ENCODE measurements around the gene XPR1.
"Not testable (repeated sequence)": the region's sequence is repeated elsewhere in the genome, so short reads cannot be mapped to it uniquely, and the experiment has no call there.

The XPR1 gene

DNA sequence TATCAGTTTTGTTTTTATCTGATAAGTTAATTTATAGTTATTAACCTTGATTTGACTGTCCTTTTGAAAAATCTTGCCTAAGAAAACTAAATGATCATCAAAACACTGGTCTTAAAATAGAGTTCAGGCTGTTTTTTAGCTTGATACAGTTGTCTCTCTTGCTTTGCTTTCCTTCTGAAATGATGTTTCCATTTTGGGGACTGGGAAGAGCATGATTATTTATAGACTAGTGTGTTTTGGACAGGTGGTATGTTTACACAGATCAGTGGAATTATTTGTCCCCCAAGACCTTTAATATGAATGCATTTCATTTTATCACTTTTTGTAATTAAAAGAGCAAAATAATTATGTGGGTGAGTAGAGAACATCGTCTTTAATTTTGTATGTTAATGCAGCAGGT is 90.8 kb downstream of the XPR1 start:
- no peak for DNase-seq (ENCODE audit: low spot score)

DNA sequence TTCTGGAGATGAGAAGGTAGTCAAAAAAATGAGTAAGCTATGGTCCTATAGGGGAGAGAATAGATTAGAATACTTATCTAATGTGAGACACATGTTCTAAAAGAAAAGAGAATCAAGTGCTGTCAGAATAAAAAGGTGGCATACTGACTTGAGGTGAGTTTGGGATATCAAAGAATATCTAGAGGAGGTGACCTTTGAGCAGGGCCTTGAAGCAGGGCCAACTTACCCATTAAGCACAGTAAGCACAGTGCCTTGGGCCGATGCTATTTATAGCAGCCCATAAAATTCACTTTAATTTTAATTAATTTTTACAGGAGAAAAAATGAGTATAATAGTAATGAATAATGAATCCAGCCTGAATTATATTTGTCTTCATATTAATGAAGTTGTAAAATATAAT is 92.2 kb downstream of the XPR1 start:
- no peak for DNase-seq (ENCODE audit: low spot score)

DNA sequence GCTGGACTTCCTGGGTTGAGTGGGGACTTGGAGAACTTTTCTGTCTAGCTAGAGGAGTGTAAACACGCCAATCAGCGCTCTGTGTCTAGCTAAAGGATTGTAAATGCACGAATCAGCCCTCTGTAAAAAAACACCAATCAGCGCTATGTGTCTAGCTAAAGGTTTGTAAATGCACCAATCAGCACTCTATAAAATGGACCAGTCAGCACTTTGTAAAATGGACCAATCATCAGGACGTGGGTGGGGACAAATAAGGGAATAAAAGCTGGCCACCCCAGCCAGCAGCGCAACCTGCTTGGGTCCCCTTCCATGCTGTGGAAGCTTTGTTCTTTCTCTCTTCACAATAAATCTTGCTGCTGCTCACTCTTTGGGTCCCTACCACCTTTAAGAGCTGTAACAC is 94.2 kb downstream of the XPR1 start:
- DNase-seq (ENCODE audit: low spot score): not testable (repeated sequence)

DNA sequence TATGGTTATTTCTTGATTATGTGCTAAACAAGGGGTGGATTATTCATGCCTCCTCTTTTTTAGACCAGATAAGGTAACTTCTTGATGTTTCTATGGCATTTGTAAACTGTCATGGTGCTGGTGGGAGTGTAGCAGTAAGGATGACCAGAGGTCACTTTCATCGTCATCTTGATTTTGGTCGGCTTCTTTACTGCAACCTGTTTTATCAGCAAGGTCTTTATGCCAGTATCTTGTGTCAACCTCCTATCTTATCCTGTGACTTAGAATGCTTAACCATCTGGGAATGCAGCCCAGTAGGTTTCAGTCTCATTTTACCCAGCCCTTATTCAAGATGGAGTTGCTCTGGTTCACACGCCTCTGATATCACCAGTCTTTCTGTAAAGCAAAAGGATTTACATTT is 95.9 kb downstream of the XPR1 start:
- DNase-seq (ENCODE audit: low spot score): not testable (repeated sequence)

DNA sequence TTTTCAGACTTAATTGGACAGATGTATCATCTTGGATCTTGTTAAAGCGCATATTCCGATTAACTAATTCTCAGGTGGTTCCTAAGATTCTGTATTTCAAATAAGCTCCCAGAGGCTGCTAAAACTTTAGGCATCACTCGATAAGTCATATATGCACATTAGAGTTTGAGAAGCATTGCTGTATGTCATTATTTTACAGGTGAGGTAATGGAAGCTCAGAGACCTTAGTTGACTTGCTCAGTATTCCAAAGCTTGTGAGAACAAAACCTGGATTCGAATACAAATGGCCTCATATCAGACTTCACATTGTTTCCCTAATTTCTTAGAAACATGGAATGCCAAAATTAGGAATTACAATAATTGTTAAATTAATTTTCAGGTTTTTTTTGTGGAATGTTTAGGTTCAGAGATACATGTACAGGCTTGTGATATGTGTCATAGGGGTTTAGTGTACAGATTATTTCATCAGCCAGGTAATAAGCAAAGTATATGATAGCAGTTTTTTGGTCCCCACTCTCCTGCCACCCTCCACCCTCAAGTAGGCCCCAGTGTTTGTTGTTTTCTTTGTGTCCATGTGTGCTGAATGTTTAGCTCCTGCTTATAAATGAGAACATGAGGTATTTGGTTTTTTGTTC is 96.8 kb downstream of the XPR1 start:
- DNase-seq (ENCODE audit: low spot score): no peak

DNA sequence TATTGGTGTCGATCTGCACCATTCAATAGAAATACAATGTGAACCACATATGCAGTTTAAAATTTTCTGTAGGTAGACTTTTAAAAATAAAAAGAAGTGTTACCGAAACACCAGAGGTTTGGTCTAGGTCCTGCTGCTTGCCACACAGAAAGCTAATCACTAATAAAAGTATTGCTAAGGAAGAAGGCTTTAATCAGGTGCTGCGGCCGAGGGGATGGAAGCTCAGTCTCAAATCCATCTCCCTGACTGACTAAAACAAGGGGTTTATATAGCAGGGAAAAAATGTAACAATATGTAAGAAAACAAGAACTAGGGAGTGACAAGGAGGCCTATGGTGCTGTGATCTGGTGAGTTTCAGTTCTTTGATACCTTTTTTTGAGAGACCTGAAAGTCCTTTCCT is 99.3 kb downstream of the XPR1 start:
- no peak for DNase-seq (ENCODE audit: low spot score)

DNA sequence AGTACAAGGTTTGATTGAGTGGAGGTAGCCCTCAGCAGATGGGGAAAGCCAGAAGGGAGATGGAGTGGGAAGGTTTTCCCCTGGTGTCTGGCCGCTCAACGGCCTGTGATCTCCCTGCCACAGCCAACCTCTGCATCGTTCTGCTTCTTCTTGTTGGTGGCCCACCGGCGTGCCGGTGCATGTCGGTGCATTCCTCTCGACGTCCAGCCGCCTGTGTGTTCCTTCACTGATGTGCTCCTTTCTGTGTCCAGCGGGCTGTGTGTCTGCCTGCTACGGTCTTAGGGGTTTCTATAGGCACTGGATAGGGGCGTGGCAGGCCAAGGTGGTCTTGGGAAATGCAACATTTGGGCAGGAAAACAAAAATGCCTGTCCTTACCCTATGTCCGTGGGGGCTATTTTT is 101.0 kb downstream of the XPR1 start:
- peak; percentile 21 for DNase-seq (ENCODE audit: low spot score)

DNA sequence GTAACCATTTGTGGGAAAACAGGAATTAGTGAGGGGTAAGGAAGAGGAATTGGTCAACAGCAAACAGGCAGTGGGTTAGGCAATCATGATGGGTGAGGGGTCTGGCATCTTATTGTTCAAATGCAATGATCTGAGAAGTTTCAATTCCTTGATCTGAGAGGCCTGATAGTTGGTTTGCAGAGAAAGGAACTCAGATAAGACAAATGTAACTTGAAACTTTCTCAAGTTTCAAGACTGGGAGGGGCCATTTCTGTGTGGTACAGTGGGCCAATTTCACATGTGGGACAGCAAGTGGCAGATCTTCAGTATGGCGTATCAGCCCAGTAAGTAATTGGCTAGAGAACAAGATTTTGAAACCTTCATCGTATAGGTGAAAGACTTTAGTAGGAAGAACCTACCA is 102.5 kb downstream of the XPR1 start:
- no peak for DNase-seq (ENCODE audit: low spot score)

DNA sequence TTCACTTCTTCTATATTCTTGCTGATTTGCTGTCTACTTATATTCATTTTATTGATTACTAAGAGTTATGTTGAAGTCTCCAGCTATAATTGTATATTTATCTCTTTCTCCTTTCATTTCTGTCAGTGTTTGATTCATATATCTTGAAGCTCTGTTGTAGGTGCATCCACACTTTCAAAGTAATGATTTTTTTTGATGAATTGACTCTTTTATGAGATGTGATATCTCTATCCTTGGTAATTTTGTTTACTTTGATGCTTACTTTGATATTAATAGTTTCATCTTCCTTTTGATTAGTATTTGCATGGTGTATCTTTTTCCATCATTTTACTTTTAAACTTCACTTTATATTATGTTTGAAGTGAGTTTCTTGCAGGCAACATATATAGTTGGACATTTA is 110.8 kb downstream of the XPR1 start:
- DNase-seq (ENCODE audit: low spot score): no peak

DNA sequence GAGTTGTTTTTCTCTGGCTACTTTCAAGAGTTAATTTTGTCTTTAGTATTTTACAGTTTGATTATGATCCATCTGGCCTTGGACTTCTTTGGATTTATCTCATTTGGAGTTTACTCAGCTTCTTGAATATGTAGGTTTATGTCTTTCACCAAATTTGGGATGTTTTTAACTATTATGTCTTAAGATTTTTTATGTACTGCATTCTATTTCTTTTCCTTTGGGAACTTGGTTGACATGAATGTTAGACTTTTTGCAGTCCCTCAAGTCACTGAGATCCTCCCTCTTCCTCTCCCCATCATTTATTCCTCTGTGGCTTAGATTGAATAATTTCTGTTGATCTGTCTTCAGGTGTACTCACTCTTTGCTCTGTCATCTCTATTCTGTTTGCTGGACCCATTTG is 112.0 kb downstream of the XPR1 start:
- DNase-seq (ENCODE audit: low spot score): no peak

DNA sequence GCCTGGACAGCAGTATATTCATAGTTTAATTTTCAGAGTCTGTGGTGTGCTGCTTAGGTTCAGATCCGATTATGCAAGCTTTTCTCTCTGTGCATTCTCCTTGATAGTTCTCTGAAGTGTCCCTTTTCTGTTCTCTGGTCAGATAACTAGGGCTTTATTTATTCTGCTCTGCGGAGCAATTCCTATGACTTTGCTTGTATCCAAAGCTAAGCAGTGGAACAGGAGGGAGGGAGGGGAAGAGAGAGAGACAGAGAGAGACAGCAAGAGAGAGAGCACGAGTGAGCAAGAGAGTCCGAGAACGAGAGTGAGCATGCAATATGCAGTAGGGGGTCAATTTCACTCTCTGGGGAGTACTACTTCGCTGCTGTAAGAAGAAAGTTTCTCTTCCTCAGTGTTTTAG is 113.3 kb downstream of the XPR1 start:
- DNase-seq (ENCODE audit: low spot score): no peak

DNA sequence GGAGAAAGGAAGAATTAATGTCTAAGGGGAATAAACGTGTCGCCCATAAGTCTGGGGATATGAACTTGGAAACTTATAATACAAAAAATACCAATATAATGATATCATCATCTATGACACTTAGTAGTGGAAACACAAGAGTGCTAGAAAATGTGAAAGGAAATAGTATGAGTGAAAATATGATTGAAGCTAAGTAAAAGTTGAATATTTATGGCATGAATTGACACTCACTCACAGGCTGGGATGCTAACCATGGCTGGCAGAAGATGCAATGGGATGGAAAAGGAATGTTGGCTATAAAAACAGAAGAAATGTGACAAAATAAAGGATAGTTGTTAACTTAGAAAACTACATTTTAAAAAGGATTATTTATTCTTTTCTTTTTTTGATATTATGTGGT is 120.1 kb downstream of the XPR1 start:
- no peak for DNase-seq (ENCODE audit: low spot score)

DNA sequence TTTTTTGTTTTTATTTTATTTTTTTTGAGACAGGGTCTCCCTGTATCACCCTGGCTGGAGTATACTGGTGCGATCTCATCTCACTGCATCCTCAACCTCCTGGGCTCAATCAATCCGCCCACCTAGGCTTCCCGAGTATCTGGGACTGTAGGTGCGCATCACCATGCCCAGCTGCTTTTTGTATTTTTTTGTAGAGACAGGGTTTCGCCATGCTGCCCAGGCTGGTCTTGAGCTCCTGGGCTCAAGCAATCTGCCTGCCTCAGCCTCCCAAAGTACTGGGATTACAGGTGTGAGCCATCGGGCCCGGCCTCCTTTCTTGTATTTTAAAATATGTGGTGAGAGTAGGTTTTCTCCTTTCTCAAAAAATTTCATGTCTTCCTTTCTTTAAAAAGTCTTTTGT is 122.6 kb downstream of the XPR1 start:
- no peak for DNase-seq (ENCODE audit: low spot score)

DNA sequence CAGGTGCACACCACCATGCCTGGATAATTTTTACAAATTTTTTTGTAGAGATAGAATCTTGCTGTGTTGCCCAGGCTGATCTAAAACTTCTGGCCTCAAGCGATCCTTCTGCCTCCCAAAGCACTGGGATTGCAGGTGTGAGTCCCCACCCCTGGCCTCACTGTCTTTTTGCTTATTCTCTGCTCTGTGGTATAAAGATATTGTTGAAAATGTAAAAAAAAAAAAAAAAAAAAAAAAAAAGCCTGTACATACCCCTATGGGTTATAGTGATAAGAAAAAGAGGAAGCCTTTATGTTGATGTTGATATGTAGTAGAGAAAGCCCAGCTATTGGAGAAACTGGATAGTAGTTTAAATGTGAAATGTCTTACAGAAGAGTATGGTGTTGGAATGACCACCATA is 125.8 kb downstream of the XPR1 start:
- no peak for DNase-seq (ENCODE audit: low spot score)

DNA sequence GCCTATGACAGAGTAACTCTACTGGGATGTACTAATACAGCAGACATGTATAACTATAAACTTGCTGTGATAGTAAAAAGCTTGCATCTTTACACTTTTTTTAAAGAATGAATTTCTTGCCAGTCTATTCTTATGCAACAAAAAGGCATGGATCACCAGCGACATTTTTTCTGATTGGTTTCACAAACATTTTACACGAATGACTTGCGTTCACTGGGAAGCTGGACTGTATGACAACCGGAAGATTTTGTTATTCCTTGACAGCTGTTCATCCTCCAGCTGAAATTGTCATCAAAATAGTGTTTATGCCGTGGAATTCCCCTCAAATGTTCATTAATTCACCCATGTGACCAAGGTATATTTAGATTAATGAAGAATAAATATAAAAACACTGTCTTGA is 131.0 kb downstream of the XPR1 start:
- DNase-seq (ENCODE audit: low spot score): no peak

DNA sequence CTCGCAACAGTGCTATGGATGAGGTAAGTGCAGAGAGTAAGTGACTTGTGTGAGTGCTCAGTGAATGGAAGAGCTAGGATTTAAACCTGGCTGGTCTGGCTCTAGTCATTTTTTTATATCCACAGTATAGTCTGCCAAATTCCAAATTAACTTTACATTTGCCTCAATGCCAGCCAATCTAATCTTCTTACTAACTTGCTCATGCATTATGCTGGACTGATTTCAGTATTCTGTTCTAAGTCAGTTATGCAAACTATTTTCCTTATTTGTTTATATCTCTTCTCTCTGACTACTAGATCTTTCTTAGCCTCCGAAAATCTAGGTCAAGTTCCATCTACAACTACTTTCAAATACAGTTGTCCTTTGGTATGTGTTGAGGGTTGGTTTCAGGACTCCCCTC is 133.3 kb downstream of the XPR1 start:
- DNase-seq (ENCODE audit: low spot score): no peak

DNA sequence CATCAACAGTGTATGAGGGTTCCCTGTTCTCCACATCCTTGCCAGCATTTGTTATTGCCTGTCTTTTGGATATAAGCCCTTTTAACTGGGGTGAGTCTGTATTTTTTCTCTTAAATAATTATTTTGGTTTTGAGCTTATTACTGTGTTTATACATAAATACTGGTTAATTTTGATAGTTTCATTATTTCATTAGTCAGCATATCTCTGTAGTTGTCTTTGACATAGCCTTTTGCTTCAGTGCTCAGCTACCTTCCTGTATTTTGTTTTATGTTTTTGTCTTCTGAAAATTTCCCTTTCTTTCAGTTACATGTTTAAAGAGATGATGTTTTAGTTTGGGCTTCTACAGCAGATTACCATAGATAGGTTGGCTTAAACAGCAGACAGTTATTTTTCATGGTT is 138.1 kb downstream of the XPR1 start:
- DNase-seq (ENCODE audit: low spot score): no peak

DNA sequence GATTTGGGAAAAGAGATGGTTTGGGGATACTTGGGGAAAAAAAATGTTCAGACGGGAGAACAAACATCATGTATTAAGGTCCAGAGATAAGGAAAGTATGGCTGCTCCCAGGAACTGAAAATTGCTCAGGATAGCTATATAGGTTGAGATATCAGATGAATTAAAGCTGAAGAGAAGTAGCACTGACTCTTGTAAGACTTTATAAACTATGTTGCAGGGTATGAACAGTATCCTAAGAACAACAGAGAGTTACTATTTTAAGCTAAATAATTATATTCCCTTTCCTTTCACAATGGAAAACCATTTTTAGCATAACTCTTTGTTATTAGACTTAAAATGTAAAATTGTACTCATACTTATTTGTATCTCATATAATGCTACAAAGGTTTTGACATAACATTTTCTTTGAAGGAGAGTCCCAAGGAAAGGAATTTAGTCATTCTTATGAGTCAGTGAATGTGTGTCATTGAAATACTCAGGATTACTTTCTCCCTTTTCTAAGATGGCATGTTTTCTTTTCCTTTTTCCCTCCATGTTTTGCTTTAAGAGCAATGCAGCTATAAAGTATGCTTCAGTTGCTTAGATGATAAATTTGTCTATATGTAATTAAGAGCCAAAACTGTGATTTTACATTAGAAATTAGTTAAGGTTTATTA is 141.5 kb downstream of the XPR1 start:
- no peak for DNase-seq (ENCODE audit: low spot score)

DNA sequence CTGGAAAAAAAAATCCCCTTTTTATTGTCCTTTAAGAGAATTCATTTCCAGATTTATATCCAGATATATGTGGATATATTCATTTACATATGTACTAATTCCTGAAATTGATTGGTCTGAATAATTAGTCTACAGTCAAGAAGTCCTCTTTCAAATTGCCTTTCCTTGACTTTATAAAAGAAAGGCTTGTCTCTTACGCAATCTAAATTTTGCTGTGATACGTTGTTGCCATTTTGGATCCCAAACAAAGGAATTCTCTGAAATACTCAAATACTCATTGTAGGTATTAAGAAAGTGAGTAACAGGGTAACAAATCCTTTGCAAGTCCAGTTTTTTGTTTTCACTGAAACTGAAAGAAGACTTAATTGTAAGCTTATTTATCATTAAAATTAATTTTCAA is 144.0 kb downstream of the XPR1 start:
- DNase-seq (ENCODE audit: low spot score): no peak

DNA sequence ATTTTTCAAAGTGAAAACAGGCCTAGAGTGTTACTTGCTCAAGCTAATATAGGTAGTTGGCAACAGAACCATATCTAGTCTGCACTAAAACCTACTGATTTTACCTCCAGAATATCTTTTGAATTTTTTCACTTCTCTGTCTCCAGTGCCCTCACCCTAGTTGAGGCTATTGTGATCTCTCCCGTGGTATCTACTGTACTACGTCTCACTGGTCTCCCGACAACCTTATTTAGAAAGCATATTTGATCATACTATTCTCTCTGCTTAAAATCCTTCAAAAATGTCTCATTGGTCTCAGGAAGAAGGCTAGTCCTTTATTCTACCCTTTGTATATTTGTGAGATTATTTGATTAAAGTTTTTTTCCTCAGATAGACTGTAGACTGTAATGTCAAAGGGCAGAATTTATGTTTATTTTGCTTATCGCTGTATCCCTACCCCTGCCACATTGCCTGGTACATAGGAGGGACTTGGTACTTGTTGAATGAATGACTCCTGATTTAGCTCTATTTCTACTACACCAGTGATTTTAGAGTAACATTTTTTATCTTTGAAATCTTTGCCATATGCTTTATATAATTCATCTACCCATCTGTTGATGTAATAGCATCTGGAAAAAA is 145.4 kb downstream of the XPR1 start:
- DNase-seq (ENCODE audit: low spot score): no peak

DNA sequence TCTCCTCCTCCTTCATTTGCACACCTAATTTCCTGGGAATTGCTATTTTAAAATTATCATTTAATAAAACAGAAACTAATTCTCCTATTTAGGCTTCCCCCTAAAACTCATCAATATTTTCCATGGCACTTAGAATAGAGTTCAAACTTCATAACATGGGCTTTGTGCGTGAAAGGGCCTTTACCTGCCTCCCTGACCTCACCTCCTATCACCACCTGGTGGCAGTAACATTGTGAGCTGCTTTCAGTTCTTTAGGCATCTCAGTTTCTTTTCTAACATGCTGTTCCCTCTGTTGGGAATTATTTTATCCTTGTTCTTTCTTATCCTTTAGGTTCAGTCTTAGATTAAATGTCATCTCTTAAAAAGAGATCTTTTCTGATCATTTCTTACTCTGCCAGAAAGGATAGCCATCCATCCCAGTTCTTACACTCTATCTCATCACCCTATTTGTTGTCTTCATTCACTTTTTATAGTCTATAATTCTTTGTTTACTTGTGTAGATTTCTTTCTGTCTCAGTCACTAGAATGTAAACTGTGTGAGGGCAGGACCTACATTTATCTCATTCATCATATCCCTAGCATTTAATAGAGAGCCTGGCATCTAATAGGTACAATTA is 147.1 kb downstream of the XPR1 start:
- DNase-seq (ENCODE audit: low spot score): peak; percentile 60

DNA sequence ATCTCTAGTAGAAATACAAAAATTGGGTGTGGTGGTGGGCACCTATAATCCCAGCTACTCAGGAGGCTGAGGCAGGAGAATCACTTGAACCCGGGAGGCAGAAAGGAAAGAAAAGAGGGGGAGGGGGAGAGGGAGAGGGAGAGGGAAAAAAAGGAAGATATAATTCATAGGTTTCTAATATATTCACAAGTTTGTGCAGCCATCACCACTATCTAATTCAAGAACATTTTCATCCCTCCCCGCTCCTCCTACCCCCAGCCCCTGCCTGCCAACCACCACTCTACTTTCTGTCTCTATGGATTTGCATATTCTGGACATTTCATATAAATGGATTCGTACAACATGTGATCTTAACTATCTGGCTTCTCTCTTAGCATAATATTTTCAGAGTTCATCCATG is 147.8 kb downstream of the XPR1 start:
- DNase-seq (ENCODE audit: low spot score): no peak

DNA sequence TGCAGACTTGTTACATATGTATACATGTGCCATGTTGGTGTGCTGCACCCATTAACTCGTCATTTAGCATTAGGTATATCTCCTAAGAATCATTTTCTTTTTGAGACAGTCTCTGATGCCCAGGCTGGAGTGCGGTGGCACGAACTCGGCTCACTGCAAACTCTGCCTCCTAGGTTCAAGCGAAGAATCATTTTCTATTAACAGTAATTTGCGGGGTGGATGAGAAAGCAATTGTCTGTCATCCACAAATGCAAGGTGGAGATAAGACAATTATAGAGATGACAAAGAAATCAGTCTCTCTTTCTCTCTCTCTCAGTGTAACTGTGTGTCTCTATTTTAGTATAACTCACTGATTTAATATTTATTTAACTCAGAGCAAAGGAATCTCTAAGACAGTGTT is 149.9 kb downstream of the XPR1 start:
- DNase-seq (ENCODE audit: low spot score): no peak

DNA sequence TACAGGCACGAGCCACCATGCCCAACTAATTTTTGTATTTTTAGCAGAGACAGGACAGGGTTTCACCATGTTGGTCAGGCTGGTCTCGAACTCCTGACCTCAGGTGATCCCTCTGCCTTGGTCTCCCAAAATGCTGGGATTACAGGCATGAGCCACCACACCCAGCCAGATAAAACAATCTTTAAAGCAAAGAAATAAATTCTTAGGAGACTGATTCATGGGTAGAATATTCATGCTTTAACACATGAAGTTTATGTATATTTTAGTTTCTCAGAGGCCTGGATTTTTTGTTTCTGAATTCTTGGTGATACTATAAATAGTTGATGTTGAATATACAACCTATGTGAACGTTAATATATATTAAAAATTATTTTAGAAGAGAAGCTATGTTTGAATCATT is 153.5 kb downstream of the XPR1 start:
- DNase-seq (ENCODE audit: low spot score): no peak
